ENCODE measurements around the gene SUPT7L.
"Not testable (repeated sequence)": the region's sequence is repeated elsewhere in the genome, so short reads cannot be mapped to it uniquely, and the experiment has no call there.

Gene SUPT7L

DNA sequence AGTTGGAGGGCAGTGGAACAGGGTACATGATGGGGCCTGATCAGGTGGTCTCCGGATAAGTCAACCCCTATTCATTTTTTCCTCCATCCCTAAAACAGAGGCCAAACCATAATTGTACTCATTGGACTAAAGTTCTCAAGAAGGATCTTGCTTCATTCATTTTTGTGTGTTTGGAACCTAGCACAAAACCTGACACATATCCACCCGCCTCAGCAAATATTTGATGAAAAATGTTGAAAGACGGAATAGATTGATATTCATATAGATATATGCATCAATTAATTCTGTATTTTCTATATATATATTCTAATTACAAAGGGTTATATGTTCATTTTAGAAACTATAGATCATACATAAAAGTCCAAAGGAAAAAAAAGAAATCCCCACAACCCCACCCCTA is 22.2 kb upstream of the SUPT7L start:
- DNase-seq (ENCODE audit: low spot score): no peak

- DNase-seq (ENCODE audit: low spot score): not testable (repeated sequence)
Observed at GRCh38 chr2:27685006-27685405, 21.6 kb upstream of the SUPT7L start.

GRCh38 chr2:27683390-27684071 is 20.1 kb upstream of the SUPT7L start:
- DNase-seq (ENCODE audit: low spot score): peak; percentile 77

GRCh38 chr2:27682334-27682771 is 18.9 kb upstream of the SUPT7L start:
- DNase-seq (ENCODE audit: low spot score): not testable (repeated sequence)

- no peak for DNase-seq (ENCODE audit: low spot score)
Observed at GRCh38 chr2:27681841-27682240, 18.4 kb upstream of the SUPT7L start.

DNA sequence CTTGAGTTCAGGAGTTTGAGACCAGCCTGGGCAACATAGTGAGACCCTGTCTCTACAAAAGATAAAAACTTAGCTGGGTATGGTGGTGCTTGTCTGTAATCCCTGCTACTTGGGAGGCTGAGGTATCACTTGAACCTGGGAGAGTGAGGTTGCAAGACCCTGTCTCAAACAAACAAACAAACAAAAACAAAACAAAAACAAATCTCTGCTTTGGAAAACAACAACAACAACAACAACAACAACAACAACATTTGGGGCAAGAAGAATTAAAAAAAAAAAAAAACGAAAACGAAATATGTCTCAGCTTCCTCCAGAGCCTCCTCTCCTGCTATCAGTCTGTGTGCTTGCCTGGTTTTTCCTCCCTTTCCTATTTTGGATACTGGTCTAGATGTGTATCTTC is 17.2 kb upstream of the SUPT7L start:
- no peak for DNase-seq (ENCODE audit: low spot score)

- DNase-seq (ENCODE audit: low spot score): no peak
Observed at GRCh38 chr2:27672723-27673486, 9.5 kb upstream of the SUPT7L start.

GRCh38 chr2:27671235-27671634 is 7.8 kb upstream of the SUPT7L start:
- DNase-seq (ENCODE audit: low spot score): no peak

GRCh38 chr2:27667446-27667845 is 4.0 kb upstream of the SUPT7L start:
- DNase-seq (ENCODE audit: low spot score): no peak

- DNase-seq (ENCODE audit: low spot score): no peak
Observed at GRCh38 chr2:27664622-27665363, 1.4 kb upstream of the SUPT7L start.

DNA sequence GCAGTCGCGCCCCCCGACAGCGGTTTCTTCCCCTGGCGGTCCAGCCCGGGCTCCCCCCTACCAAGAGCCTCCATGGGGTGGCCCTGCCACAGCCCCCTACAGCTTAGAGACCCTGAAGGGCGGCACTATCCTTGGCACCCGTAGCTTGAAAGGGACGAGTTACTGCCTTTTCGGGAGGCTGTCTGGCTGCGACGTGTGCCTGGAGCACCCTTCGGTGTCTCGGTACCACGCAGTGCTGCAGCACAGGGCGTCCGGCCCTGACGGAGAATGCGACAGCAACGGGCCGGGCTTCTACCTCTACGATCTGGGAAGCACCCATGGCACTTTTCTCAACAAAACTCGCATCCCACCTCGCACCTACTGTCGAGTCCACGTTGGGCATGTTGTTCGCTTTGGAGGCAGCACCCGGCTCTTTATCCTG is 750 bp upstream of the SUPT7L start:
- no peak for DNase-seq (ENCODE audit: low spot score)

DNA sequence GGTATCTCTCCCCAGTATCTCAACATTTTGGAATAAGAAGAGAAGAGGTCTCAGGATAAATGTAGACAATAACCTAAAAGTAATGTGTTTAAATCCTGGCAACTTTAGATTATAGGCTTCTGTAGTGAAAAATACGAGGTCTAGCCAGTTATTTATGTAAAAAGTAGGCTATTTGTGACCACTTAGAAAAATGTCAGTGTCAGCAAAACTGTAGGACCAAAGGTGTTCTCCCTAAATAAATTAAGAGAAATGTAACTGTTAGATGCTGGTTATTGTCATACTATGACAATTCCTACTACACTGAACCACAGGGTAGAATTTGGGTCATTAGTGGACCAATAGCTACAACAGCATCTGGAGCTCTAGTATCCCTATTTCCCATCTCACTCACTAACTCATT is 2.0 kb downstream of the SUPT7L start:
- no peak for DNase-seq (ENCODE audit: low spot score)

DNA sequence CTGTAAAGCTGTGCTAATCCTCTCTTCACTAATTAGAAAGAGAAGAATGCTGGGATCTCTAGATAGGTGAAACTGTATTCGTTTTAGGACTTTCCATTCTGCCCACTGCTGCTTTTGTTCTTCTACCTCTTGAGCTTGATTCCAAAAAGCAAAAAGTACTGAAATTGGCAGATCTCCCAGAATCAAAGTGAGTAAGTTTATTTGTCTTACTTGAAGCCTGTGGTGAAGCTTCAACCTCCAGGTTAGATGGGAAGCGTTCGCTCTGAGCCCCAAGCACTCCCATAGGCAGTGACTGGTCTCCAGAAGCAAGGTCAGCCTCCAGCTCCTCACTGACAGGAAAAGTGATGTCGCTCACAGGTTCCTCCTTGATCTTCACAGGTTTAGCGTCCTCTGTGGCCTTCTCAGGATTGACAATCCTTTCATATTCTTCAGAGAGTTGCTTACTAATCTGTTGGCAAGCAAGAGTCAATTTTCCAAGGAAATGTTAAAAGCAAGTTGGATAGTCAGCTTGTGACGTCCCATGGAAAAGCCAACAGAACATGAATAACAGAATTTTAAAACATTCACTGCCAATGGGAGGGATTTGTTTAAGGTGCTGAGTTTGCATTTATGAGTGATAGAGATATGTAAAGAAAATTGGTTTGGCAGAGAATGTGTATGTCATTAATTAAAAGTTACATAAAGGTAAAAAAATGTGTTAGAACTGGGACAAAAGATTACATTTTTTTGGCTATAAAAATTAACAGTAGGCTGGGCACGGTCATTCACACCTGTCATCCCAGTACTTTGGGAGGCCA is 8.1 kb downstream of the SUPT7L start:
- DNase-seq (ENCODE audit: low spot score): no peak

- no peak for DNase-seq (ENCODE audit: low spot score)
Observed at GRCh38 chr2:27653397-27653796, 10.0 kb downstream of the SUPT7L start.

DNA sequence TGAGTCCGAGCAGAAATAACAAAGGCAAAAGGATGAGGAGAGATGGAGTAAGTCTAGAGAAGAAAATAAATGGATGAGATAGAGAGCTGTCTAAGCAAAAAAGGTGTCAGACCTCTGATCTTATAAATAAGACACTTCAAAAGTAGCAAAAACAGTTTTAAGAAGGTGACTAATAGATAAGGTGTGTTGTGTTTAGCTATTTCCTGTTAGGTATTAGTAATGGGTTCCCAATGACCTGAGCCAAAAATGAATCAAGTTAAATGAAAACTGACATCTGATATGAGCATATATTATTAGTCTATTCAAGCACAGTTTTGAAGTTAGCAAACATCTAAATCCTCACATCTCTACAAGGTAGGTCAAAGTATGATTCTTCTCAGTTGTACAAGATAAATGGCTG is 10.6 kb downstream of the SUPT7L start:
- DNase-seq (ENCODE audit: low spot score): no peak

DNA sequence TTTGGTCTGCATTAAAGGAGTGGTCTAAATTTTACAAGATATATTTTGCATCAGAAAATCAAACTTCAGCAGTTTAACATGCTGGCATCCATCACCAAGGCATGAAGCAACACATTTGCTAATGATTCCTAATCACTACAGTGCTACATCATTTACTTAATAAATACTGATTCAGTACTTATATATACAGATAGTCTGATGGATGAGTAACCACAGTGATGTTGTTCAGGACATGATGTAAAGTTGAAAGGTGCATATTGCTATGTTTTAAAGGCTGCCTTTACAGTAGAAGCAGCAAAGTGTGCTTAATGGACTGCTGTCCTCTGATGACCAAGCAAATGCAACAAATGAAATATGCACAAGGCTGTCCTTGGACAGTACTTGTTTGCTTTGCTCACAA is 11.1 kb downstream of the SUPT7L start:
- no peak for DNase-seq (ENCODE audit: low spot score)

DNA sequence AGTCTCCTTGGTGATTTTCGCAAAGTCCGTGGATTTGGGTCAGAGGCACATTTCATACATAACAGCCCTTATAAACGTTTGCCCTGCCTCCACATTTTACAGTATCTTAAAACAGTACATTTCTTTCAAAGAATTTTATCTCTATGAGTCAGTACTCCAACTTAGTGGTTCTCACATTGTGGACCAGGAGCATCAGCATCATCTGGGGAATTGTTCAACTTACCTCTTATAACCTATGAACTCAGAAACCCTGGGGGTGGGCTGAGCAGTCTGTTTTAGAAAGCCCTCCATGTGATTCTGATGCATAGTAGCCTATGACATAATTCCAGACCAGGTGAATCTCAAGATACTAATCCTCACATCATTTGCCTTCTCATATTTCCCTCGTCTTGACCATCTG is 12.4 kb downstream of the SUPT7L start:
- no peak for DNase-seq (ENCODE audit: low spot score)

DNA sequence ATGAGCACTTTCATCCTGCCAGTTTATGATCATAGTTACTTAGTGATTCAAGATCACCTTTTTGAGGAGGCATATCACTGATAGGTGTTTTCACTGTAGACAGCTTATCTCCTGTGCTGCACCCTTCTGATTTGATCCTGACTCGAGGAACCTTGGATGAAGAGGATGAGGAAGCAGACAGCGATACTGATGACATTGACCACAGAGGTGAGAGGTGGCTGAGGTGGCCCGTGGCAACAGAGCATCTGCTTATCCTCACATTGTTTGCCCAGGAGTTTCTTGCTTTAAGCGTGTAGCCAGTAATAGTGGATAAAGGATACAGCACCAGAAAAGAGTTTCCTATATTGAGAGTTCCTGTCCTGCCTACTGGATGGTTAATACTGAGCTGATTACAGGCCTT is 15.7 kb downstream of the SUPT7L start:
- no peak for DNase-seq (ENCODE audit: low spot score)

- no peak for DNase-seq (ENCODE audit: low spot score)
Observed at GRCh38 chr2:27647289-27647688, 16.1 kb downstream of the SUPT7L start.

GRCh38 chr2:27645197-27645596 is 18.2 kb downstream of the SUPT7L start:
- no peak for DNase-seq (ENCODE audit: low spot score)

DNA sequence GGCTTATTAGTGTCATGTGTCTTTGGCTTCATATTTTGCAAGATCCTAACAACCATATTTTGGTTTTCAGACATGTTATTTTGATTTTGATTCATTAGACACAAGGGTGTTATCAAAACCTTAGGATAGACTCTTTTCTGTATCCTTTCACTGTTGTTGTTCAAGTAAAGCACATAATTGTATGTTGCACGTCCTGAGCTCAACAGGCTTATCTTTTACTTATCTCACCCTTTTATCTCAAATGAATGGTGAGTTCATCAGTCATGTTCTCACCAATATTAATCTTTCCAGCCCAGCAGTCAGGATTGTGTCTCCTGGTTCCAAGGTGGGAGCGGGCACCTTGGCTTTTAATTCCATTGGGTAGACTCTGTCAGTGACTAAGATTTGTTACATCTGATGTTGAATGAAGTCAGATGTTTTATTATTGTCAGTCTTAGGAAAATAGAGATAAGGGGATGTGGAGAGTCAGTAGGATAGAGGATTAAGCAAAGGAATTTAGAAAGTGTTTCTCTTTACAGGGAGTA is 22.6 kb downstream of the SUPT7L start:
- DNase-seq (ENCODE audit: low spot score): no peak

GRCh38 chr2:27638709-27639108 is 24.7 kb downstream of the SUPT7L start:
- DNase-seq (ENCODE audit: low spot score): no peak
